Activated T-cell treated with anti-CD3 and anti-CD28 coated beads, Interleukin-2, amount 50 U/mL, for 72 hours (primary cell): Measurements from ENCODE around the gene NRP1. TPM values are rescaled to one million over a fixed set of nuclear protein-coding genes. Genes with fewer than 3 reads are reported as not detected.

Experiments used
- ATAC-seq, 2 donors: fragments of 150-1000 bp; cut with Tn5 transposase; replicated peaks in 1 of 2; 2 replicates each; pipeline ENCODE4 v1.10.0; 2021; ENCODE audit warnings: moderate library complexity in 2 of 2, mild to moderate bottlenecking in 1 of 2
- DNase-seq, 2 donors: peaks; one replicate each; pipeline ENCODE4 v3.0.0; 2021 to 2022; ENCODE audit warnings: mixed read lengths in 1 of 2
- H3K27ac Mint-ChIP-seq: one replicate; pipeline ENCODE4 v1.8.0; 2022; ENCODE audit warnings: mild to moderate bottlenecking, moderate library complexity, mixed read lengths
- H3K27me3 Mint-ChIP-seq: one replicate; pipeline ENCODE4 v1.8.0; 2022; ENCODE audit warnings: low read depth, mixed read lengths
- H3K36me3 Mint-ChIP-seq, 2 donors: one replicate each; pipeline ENCODE4 v1.8.0; 2022; ENCODE audit warnings: mixed read lengths in 2 of 2, mild to moderate bottlenecking in 1 of 2; ENCODE audit not compliant: insufficient read depth in 2 of 2
- H3K4me1 Mint-ChIP-seq: one replicate; pipeline ENCODE4 v1.8.0; 2022; ENCODE audit warnings: low read depth, mixed read lengths
- H3K4me3 Mint-ChIP-seq, 2 donors: one replicate each; pipeline ENCODE4 v1.8.0; 2022; ENCODE audit warnings: mild to moderate bottlenecking in 2 of 2, mixed read lengths in 2 of 2, moderate library complexity in 2 of 2
- H3K9me3 Mint-ChIP-seq, 2 donors: one replicate each; pipeline ENCODE4 v1.8.0; 2022; ENCODE audit warnings: mixed read lengths in 2 of 2
- total RNA-seq, 2 donors: library from RNA; stranded (reverse); gene quantifications; one replicate each; pipeline ENCODE4 v1.2.3, GENCODE V29; 2022

The NRP1 gene
- total RNA-seq, 2 donors from 2014 or later: 0.72 to 0.84 TPM

DNA sequence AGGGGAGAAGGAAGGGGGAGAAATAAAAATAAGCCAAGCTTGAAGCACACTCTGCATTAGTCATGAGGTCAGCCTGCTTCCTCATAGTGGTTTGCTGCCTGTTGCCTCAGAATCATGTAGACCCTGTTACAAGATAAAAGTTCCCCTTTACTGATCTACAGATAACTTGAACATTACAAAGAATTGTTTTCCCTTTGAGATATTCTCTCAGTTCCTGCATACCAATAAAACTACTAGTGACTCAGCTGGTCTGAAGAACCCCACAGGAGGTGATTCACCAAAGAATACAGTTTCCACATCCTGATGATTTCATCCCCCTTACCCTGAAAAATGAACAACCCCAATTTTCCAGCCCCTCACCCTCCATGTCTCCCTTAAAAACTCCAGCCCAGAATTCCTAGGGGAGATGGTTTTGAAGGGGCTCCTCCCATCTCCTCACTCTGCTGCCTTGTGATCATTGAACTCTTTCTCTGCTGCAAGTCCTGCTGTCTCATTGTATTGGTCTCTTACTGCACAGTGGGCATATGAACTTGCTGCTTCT is 31.5 kb upstream of the NRP1 start:
- ATAC-seq: peak; percentile 96 to 97
- Mint-ChIP-seq H3K36me3 (peaks cover 4 to 5% of the 10 kb centered on the region in 2 donors), H3K9me3 (peaks cover 9 to 10% of the 10 kb centered on the region in 2 donors), H3K4me1 (peaks cover 41% of the 10 kb centered on the region), H3K27me3 (peaks cover 53% of the 10 kb centered on the region), H3K27ac (no peak overlapping the region), H3K4me3 (peak overlapping the region in 1 of 2 donors; percentile 74)
- DNase-seq: peak; percentile 48 to 65

DNA sequence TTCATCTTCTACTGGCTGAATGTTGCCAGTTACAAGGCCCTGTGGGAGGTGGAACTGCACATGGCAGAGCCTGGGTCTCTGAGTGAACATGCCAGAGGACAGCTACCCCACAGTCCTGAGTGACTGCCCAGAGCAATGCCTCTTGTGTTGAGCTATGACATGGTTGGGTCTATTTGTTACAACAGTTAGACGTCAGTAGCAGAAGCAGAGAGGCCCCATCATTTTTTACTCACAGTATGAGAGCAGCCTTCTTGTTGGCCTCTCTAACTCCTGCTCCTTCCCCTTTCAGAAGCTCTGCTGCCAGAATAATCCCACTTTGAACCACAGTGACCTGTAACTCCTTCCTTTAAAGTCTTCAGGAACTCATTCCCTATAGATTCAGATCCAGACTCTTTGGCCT is 30.8 kb upstream of the NRP1 start:
- peaks cover 4 to 7% of the 10 kb centered on the region in 2 donors for H3K36me3 Mint-ChIP-seq
- peaks cover 36% of the 10 kb centered on the region for H3K4me1 Mint-ChIP-seq
- H3K27me3 Mint-ChIP-seq: peaks cover 48% of the 10 kb centered on the region
- ATAC-seq: peak; percentile 43 to 52
- H3K9me3 Mint-ChIP-seq: peaks cover 7 to 10% of the 10 kb centered on the region in 2 donors
- peak overlapping the region; percentile 5 to 74 for H3K4me3 Mint-ChIP-seq
- H3K27ac Mint-ChIP-seq: peak overlapping the region; percentile 89
- peak; percentile 9 to 22 for DNase-seq

DNA sequence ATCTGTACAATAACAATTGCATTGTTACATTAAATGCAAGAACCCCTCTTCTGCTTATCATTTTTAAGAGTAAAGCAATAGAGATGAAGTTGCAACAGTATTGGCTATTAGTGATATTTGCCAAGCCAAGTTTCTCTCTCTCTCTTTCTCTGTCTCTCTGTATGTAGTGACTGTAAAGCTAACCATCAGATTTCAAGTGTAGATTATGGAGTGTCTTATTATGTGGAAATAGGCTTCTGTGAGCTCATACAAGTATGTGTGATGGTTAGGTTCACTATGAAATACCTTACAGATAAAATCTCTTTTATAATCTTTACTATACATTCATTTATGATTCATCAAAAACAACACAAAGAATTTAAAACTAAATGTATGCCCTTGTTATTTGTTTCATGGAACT is 28.6 kb upstream of the NRP1 start:
- H3K4me3 Mint-ChIP-seq: no peak overlapping the region
- H3K27me3 Mint-ChIP-seq: peaks cover 39% of the 10 kb centered on the region
- H3K4me1 Mint-ChIP-seq: peaks cover 32% of the 10 kb centered on the region
- ATAC-seq (no peak), DNase-seq (no peak)
- H3K27ac Mint-ChIP-seq: no peak overlapping the region
- peaks cover 5 to 10% of the 10 kb centered on the region in 2 donors for H3K9me3 Mint-ChIP-seq
- H3K36me3 Mint-ChIP-seq: peaks cover 7 to 9% of the 10 kb centered on the region in 2 donors

DNA sequence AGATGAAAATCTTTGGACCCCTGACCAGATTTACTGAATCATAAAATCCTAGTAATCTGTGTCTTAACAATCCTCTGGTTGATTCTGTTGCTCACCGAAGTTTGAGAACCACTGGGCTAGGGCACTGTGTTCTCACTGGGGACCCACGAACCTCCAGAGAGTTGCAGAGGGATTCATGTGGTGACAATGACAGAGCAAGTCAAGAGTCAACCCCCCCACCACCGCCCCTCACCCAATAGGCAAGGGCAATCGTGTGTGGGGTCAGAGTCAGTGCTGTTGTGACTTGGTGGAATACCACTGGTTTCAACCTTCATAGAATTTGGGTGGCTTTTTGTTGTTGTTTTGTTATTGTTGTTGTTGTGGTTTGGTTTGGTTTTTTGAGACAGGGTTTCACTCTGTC is 23.5 kb upstream of the NRP1 start:
- Mint-ChIP-seq H3K9me3 (peaks cover 2 to 4% of the 10 kb centered on the region in 2 donors), H3K4me1 (peaks cover under 1% of the 10 kb centered on the region), H3K27me3 (peaks cover 39% of the 10 kb centered on the region), H3K4me3 (no peak overlapping the region), H3K27ac (no peak overlapping the region), H3K36me3 (peaks cover 5 to 7% of the 10 kb centered on the region in 2 donors)
- ATAC-seq: peak; percentile 55 to 62
- peak in 1 of 2 donors; percentile 22 for DNase-seq

DNA sequence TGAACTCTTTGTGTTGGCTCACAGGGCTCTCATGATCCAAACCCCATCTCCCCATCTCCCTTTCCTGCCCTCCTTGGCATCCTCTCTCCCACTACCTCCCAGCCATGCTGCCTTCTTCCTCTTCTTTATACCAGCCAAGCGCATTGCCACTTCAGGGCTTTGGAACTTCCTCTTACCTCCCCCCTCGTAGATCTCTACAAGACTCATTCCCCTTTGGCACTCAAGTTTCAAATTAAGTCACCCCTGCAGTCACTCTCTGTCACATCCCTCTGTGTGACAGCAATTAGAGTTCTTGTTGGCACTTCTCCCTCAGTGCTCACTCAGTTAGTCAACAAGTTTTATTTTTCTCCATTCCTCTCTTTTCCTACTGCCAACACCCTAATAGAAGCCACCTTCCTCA is 20.8 kb upstream of the NRP1 start:
- no peak overlapping the region for H3K4me3 Mint-ChIP-seq
- no peak overlapping the region for H3K27ac Mint-ChIP-seq
- DNase-seq (no peak), ATAC-seq (peak; percentile 64 to 75)
- H3K4me1 Mint-ChIP-seq: no peaks in the 10 kb centered on the region
- peaks cover 0 to 2% of the 10 kb centered on the region in 2 donors for H3K9me3 Mint-ChIP-seq
- H3K36me3 Mint-ChIP-seq: peaks cover 3 to 6% of the 10 kb centered on the region in 2 donors
- peaks cover 25% of the 10 kb centered on the region for H3K27me3 Mint-ChIP-seq

DNA sequence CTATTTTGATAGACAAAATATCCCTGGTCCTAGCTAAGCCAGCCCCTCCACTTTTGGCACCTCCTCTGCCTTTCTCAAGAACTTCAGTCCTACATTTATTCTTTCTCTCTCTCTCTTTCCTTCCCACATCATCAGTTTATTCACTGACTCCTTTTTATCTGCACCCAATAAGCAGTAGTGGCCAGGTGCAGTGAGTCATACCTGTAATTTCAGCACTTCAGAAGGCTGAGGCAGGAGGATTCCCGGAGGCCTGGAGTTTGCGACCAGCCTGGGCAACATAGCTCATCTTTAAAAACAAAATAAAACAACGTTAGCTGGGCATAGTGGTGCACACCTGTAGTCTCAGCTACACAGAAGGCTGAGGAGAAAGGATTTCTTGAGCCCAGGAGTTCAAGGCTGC is 19.4 kb upstream of the NRP1 start:
- Mint-ChIP-seq H3K4me1 (no peaks in the 10 kb centered on the region), H3K4me3 (no peak overlapping the region), H3K36me3 (no peaks in the 10 kb centered on the region), H3K9me3 (no peaks in the 10 kb centered on the region), H3K27ac (no peak overlapping the region), H3K27me3 (peaks cover 23% of the 10 kb centered on the region)
- DNase-seq (no peak), ATAC-seq (no peak)

DNA sequence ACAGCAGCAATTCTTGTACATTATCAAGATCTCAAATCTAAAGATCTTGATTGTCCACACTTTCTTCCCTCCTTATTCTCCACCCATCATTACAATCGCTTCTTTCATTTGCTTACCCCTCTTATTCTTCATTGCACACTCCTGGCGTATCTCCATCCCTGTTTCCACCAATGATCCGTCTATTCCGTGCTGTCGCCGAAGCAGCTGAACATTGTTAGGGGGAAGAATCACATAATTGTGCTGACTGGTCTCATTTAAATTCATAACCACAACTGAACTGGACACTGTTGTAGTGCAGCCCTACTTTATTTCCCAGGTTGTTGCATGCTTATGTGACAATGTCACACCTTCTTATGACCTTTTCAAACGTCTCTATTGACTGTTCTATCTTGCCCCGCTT is 18.9 kb upstream of the NRP1 start:
- no peak overlapping the region for H3K4me3 Mint-ChIP-seq
- H3K27ac Mint-ChIP-seq: no peak overlapping the region

DNA sequence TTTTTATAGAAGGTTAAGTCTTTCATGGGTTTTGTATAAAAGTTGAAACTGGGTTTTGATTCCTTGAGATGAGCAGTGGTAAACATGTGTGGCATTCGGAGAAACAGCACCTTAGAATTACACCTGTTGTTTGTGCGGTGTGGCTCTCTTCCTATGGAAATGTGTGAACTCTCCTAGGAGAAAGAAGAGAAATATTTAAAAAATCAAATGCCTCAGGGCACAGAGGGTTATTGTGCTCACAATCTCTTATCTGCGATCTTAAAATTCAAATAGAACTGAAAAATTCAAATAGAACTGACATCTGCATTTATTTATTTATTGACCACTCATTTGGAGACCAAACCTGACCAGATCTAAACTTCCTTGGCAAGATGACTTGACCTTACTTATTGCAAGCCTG is 18.1 kb upstream of the NRP1 start:
- peaks cover 31% of the 10 kb centered on the region for H3K27me3 Mint-ChIP-seq
- no peak for ATAC-seq
- H3K9me3 Mint-ChIP-seq: no peaks in the 10 kb centered on the region
- H3K36me3 Mint-ChIP-seq: no peaks in the 10 kb centered on the region
- H3K4me3 Mint-ChIP-seq: no peak overlapping the region
- no peak overlapping the region for H3K27ac Mint-ChIP-seq
- H3K4me1 Mint-ChIP-seq: no peaks in the 10 kb centered on the region
- DNase-seq: no peak

More for the DNA sequence above, 18.9 kb upstream of the NRP1 start:
- ATAC-seq (no peak), DNase-seq (no peak)
- Mint-ChIP-seq H3K9me3 (no peaks in the 10 kb centered on the region), H3K27me3 (peaks cover 27% of the 10 kb centered on the region), H3K36me3 (no peaks in the 10 kb centered on the region), H3K4me1 (no peaks in the 10 kb centered on the region)

DNA sequence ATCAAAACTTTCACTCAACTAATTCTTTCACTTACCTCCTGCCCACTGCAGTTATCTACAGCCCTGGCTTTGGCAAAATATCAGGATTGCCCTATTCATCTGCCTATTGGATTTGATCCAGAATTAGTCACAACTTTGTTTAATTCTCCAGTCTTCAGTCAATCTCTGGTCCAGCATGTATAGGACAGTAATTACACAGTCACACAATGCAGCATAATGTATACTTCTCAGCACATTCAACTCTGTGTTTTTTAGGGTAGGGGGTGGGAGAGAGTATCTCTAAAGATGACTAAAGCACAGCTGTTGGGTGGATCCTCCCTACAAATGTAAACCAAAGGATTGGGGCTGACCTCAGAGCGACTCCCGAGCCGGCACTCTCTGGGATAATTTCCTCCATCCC is 17.7 kb upstream of the NRP1 start:
- no peak overlapping the region for H3K27ac Mint-ChIP-seq

DNA sequence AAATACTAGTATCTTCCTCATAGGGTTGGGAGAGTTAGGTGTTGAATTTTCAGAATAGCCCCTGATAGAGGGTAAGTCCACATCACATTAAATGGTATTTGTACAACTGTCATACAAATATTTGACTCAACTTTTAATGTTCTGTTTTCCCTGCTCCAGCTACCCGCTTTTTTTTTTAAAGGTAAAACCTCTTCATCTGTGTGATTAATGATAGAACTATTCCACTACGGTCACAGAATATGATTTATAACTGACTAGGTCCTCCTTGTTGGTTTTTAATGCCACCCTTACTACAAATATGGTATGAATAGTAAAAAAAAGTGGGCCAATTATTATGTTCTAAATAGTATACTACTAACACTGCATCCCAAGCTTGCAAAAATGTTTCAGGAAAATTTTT is 15.6 kb upstream of the NRP1 start:
- Mint-ChIP-seq H3K36me3 (no peaks in the 10 kb centered on the region), H3K27me3 (peaks cover 45% of the 10 kb centered on the region), H3K9me3 (no peaks in the 10 kb centered on the region), H3K27ac (no peak overlapping the region), H3K4me3 (no peak overlapping the region), H3K4me1 (no peaks in the 10 kb centered on the region)
- DNase-seq: no peak
- no peak for ATAC-seq

More for the DNA sequence above, 17.7 kb upstream of the NRP1 start:
- Mint-ChIP-seq H3K27me3 (peaks cover 31% of the 10 kb centered on the region), H3K9me3 (no peaks in the 10 kb centered on the region), H3K4me3 (no peak overlapping the region), H3K4me1 (no peaks in the 10 kb centered on the region), H3K36me3 (no peaks in the 10 kb centered on the region)
- ATAC-seq (no peak), DNase-seq (no peak)

DNA sequence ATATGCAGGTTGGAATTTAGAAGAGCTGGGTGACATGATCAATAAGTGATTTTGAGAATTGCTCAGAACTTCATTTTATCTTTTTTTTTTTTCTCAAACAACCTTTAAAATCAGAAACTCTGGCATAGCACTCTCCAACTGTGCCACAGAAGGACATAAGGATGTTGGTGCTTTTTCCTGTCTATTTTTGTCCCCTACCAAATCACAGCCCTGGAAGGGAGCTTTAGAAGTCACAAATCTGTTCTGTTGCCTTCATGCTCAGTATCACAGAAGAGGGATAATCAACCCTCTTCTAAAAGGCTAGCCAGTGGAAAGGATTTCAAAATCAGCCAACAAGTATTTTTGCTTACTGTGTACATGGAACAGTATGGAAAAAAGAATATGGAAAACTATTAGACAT is 14.8 kb upstream of the NRP1 start:
- peaks cover 0 to 5% of the 10 kb centered on the region in 2 donors for H3K36me3 Mint-ChIP-seq
- ATAC-seq: no peak
- no peak for DNase-seq
- H3K9me3 Mint-ChIP-seq: peaks cover 3 to 6% of the 10 kb centered on the region in 2 donors
- H3K4me1 Mint-ChIP-seq: no peaks in the 10 kb centered on the region
- H3K27me3 Mint-ChIP-seq: peaks cover 51% of the 10 kb centered on the region
- H3K4me3 Mint-ChIP-seq: no peak overlapping the region
- no peak overlapping the region for H3K27ac Mint-ChIP-seq

DNA sequence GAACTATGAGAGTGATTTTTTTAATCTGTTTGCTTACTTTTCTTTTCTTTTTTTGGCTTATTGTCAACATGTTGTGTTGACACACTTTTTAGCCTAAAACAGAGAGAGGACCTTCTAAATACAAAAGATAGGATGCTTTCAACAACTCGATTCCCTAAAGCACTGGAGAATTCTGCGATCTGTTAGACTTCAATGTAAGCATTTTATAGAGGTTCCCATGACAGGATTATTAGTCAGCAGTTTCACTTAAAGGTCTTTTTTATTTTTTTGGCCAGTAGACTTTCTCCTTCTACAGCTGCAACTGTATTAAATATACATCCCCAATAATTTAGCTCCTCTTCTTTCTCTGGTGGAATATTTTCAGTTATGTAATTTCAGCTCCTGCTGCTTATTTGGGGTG is 12.7 kb upstream of the NRP1 start:
- H3K4me1 Mint-ChIP-seq: no peaks in the 10 kb centered on the region
- H3K4me3 Mint-ChIP-seq: no peak overlapping the region
- ATAC-seq (no peak), DNase-seq (no peak)
- no peak overlapping the region for H3K27ac Mint-ChIP-seq
- peaks cover 0 to 8% of the 10 kb centered on the region in 2 donors for H3K36me3 Mint-ChIP-seq
- peaks cover 65% of the 10 kb centered on the region for H3K27me3 Mint-ChIP-seq
- H3K9me3 Mint-ChIP-seq: peaks cover 3 to 6% of the 10 kb centered on the region in 2 donors

DNA sequence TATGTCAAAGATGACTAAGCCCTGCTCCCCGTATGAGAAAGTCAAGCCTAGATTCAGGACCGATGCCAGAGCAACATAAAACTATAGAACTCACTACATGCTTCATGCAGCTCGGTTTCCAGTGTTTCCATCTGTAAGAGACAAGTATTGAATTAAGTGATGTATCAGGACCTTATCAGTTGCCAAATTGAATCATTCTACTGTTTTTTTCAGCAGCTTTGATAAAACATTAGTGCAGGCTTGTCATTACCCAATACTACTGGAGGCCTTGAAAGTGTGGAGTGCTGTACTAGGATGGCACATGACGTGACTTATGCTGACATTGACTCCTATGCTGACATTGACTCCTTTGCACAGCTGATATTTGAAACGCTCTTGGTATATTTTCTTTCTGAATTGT is 10.8 kb upstream of the NRP1 start:
- no peak overlapping the region for H3K4me3 Mint-ChIP-seq
- H3K36me3 Mint-ChIP-seq: peaks cover 0 to 8% of the 10 kb centered on the region in 2 donors
- H3K4me1 Mint-ChIP-seq: peaks cover 8% of the 10 kb centered on the region
- ATAC-seq (no peak), DNase-seq (no peak)
- H3K27me3 Mint-ChIP-seq: peaks cover 70% of the 10 kb centered on the region
- H3K27ac Mint-ChIP-seq: no peak overlapping the region
- peaks cover 3 to 6% of the 10 kb centered on the region in 2 donors for H3K9me3 Mint-ChIP-seq

DNA sequence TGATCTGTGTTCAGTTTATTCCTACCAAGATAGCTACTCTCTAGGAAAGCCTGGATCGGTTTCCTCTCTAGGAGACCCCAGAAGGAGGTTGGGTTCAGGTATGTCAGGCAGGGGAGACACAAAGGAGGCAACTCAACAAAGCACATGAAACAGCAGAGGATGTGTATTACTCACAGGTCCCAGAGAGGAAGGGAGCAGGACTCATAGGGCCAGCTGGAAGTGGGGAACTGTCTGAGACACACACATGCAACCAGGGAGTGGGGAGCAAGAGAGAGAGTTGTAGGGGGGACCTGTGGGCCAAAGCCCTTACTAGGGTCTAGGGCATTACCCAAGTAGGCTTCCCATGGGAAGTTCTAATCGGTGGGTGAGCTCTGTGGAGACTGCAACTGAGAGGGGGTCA is 10.2 kb upstream of the NRP1 start:
- peaks cover 71% of the 10 kb centered on the region for H3K27me3 Mint-ChIP-seq
- no peak for DNase-seq
- peaks cover 8% of the 10 kb centered on the region for H3K4me1 Mint-ChIP-seq
- peaks cover 0 to 8% of the 10 kb centered on the region in 2 donors for H3K36me3 Mint-ChIP-seq
- no peak overlapping the region for H3K27ac Mint-ChIP-seq
- peaks cover 3 to 6% of the 10 kb centered on the region in 2 donors for H3K9me3 Mint-ChIP-seq
- ATAC-seq: no peak
- no peak overlapping the region for H3K4me3 Mint-ChIP-seq
